Lower leg skin (tissue), 3 donors: Measurements from ENCODE around the gene FAM210A.

Experiments used
- CTCF ChIP-seq, 3 donors: fragments of 450-650 bp; IDR thresholded peaks; one replicate each; pipeline ENCODE4 v1.5.1; 2016; ENCODE audit warnings: antibody characterized with exemption in 3 of 3, mild to moderate bottlenecking in 3 of 3, moderate library complexity in 2 of 3
- POLR2A ChIP-seq, 2 donors: fragments of 450-650 bp; IDR thresholded peaks; one replicate each; pipeline ENCODE4 v1.6.1; 2016 to 2017; ENCODE audit warnings: antibody characterized with exemption in 2 of 2, mild to moderate bottlenecking in 1 of 2, moderate library complexity in 1 of 2

GRCh38 chr18:13688191-13689136 is 37.9 kb downstream of the FAM210A start:
- no peak for TF ChIP-seq CTCF (IDR thresholded peaks at IDR 0.05)
- TF ChIP-seq POLR2A (IDR thresholded peaks at IDR 0.05), result no peak
